GM19193 (cell line): ENCODE measurements around the gene DRG2.

ENCODE experiments used
- POLR2A ChIP-seq: IDR thresholded peaks from 4 replicates; pipeline ENCODE4 v1.6.1; 2011; ENCODE audit not compliant: insufficient read depth, insufficient read length; ENCODE audit errors: extremely low read depth

The DRG2 gene

GRCh38 chr17:18119938-18120337 lies 32.2 kb downstream of the DRG2 start:
- no peak for TF ChIP-seq POLR2A

GRCh38 chr17:18120461-18121017 lies 32.8 kb downstream of the DRG2 start:
- TF ChIP-seq POLR2A, result no peak

- TF ChIP-seq POLR2A, result no peak
Measured at GRCh38 chr17:18121144-18121910, 33.6 kb downstream of the DRG2 start.

GRCh38 chr17:18122990-18123753 lies 35.4 kb downstream of the DRG2 start:
- no peak for TF ChIP-seq POLR2A

GRCh38 chr17:18124345-18125126 lies 36.8 kb downstream of the DRG2 start:
- no peak for TF ChIP-seq POLR2A

- no peak for TF ChIP-seq POLR2A
Measured at GRCh38 chr17:18129041-18129502, 41.3 kb downstream of the DRG2 start.

- no peak for TF ChIP-seq POLR2A
Measured at GRCh38 chr17:18132711-18133110, 45.0 kb downstream of the DRG2 start.

GRCh38 chr17:18136357-18136756 lies 48.6 kb downstream of the DRG2 start:
- no peak for TF ChIP-seq POLR2A

GRCh38 chr17:18138065-18138749 lies 50.5 kb downstream of the DRG2 start:
- TF ChIP-seq POLR2A, result no peak

GRCh38 chr17:18139092-18139491 lies 51.3 kb downstream of the DRG2 start:
- no peak for TF ChIP-seq POLR2A

- no peak for TF ChIP-seq POLR2A
Measured at GRCh38 chr17:18139498-18139897, 51.8 kb downstream of the DRG2 start.

- TF ChIP-seq POLR2A, result no peak
Measured at GRCh38 chr17:18139949-18140348, 52.2 kb downstream of the DRG2 start.

- TF ChIP-seq POLR2A, result no peak
Measured at GRCh38 chr17:18140648-18141047, 52.9 kb downstream of the DRG2 start.

GRCh38 chr17:18141210-18141803 lies 53.6 kb downstream of the DRG2 start:
- TF ChIP-seq POLR2A, result no peak

- TF ChIP-seq POLR2A, result no peak
Measured at GRCh38 chr17:18142417-18142816, 54.7 kb downstream of the DRG2 start.
